H9 (cell line): ENCODE data around the gene SRSF10. TPM values are rescaled to one million over a fixed set of nuclear protein-coding genes. Genes with fewer than 3 reads are reported as not detected.

ENCODE experiments used
- DNase-seq: peaks from one replicate; pipeline ENCODE4 v3.0.0-alpha.2; 2017
- H2AFZ ChIP-seq: one replicate; pipeline ENCODE4 v1.6.1; 2013; ENCODE audit warnings: mild to moderate bottlenecking, low read length, control low read depth, moderate library complexity
- H2AK5ac ChIP-seq: 2 replicates; pipeline ENCODE4 v1.6.1; 2013; ENCODE audit warnings: low read length, control low read depth, mixed read lengths; ENCODE audit not compliant: insufficient read length
- H2BK120ac ChIP-seq: one replicate; pipeline ENCODE4 v1.6.1; 2013; ENCODE audit warnings: low read depth, mild to moderate bottlenecking, low read length, control low read depth, inconsistent platforms; ENCODE audit not compliant: poor library complexity, severe bottlenecking
- H2BK12ac ChIP-seq: 2 replicates; pipeline ENCODE4 v1.6.1; 2013; ENCODE audit warnings: low read length, control low read depth, mixed read lengths, low read depth; ENCODE audit not compliant: insufficient read length
- H2BK15ac ChIP-seq: 2 replicates; pipeline ENCODE4 v1.6.1; 2013; ENCODE audit warnings: low read depth, low read length, control low read depth
- H2BK20ac ChIP-seq: one replicate; pipeline ENCODE4 v1.6.1; 2013; ENCODE audit warnings: low read depth, mild to moderate bottlenecking, low read length, control low read depth, inconsistent platforms; ENCODE audit not compliant: poor library complexity, severe bottlenecking
- H2BK5ac ChIP-seq: 2 replicates; pipeline ENCODE4 v1.6.1; 2013; ENCODE audit warnings: low read length, control low read depth, mixed read lengths; ENCODE audit not compliant: insufficient read length
- H3K14ac ChIP-seq: 2 replicates; pipeline ENCODE4 v1.6.1; 2013; ENCODE audit warnings: low read length, control low read depth; ENCODE audit not compliant: insufficient read depth
- H3K18ac ChIP-seq: 2 replicates; pipeline ENCODE4 v1.6.1; 2013; ENCODE audit warnings: low read depth, mild to moderate bottlenecking, mixed read lengths, low read length, control low read depth; ENCODE audit not compliant: insufficient read length
- H3K23ac ChIP-seq: 2 replicates; pipeline ENCODE4 v1.6.1; 2013; ENCODE audit warnings: low read length, control low read depth, mixed read lengths, low read depth; ENCODE audit not compliant: insufficient read length
- H3K23me2 ChIP-seq: 2 replicates; pipeline ENCODE4 v1.6.1; 2013; ENCODE audit warnings: low read depth, mild to moderate bottlenecking, mixed read lengths, low read length, control low read depth; ENCODE audit not compliant: insufficient read length, poor library complexity, severe bottlenecking
- H3K27ac ChIP-seq: 2 replicates; pipeline ENCODE4 v1.5.1; 2013; ENCODE audit warnings: low read length, control low read depth, mixed read lengths, low read depth; ENCODE audit not compliant: insufficient read length
- H3K27me3 ChIP-seq: 2 replicates; pipeline ENCODE4 v1.6.1; 2013; ENCODE audit warnings: low read length, control low read depth, inconsistent platforms; ENCODE audit not compliant: insufficient read depth
- H3K4ac ChIP-seq: 2 replicates; pipeline ENCODE4 v1.6.1; 2013; ENCODE audit warnings: low read depth, mild to moderate bottlenecking, control low read depth, inconsistent platforms, low read length, moderate library complexity
- H3K4me1 ChIP-seq: 2 replicates; pipeline ENCODE4 v1.6.1; 2013; ENCODE audit warnings: low read length, control low read depth, inconsistent platforms; ENCODE audit not compliant: insufficient read depth
- H3K4me2 ChIP-seq: 2 replicates; pipeline ENCODE4 v1.6.1; 2013; ENCODE audit warnings: low read length, control low read depth, mixed read lengths; ENCODE audit not compliant: insufficient read length, insufficient read depth
- H3K56ac ChIP-seq: 2 replicates; pipeline ENCODE4 v1.6.1; 2013; ENCODE audit warnings: low read depth, mild to moderate bottlenecking, mixed read lengths, low read length, control low read depth; ENCODE audit not compliant: insufficient read length
- H3K79me1 ChIP-seq: 2 replicates; pipeline ENCODE4 v1.6.1; 2013; ENCODE audit warnings: low read depth, mild to moderate bottlenecking, moderate library complexity, low read length, control low read depth, inconsistent platforms; ENCODE audit not compliant: insufficient read depth, poor library complexity, severe bottlenecking
- H3K79me2 ChIP-seq: 2 replicates; pipeline ENCODE4 v1.6.1; 2013; ENCODE audit warnings: low read length, control low read depth, inconsistent platforms; ENCODE audit not compliant: insufficient read depth
- H3K9ac ChIP-seq: 2 replicates; pipeline ENCODE4 v1.6.1; 2013; ENCODE audit warnings: low read length, control low read depth, mixed read lengths; ENCODE audit not compliant: insufficient read length; ENCODE audit errors: extremely low read depth
- H3K9me3 ChIP-seq: one replicate; pipeline ENCODE4 v1.6.1; 2013; ENCODE audit warnings: low read depth, low read length, inconsistent platforms; ENCODE audit not compliant: control insufficient read depth
- H3T11ph ChIP-seq: one replicate; pipeline ENCODE4 v1.6.1; 2013; ENCODE audit warnings: mild to moderate bottlenecking, low read length, control low read depth, inconsistent platforms
- H4K20me1 ChIP-seq: one replicate; pipeline ENCODE4 v1.6.1; 2013; ENCODE audit not compliant: control insufficient read depth, insufficient read length, insufficient read depth
- H4K5ac ChIP-seq: 2 replicates; pipeline ENCODE4 v1.6.1; 2013; ENCODE audit warnings: low read depth, mild to moderate bottlenecking, mixed read lengths, low read length, control low read depth; ENCODE audit not compliant: insufficient read length
- H4K8ac ChIP-seq: replicated peaks from 2 replicates; pipeline ENCODE4 v1.6.1; 2013; ENCODE audit warnings: low read length, control low read depth, mixed read lengths, low read depth; ENCODE audit not compliant: insufficient read length
- H4K91ac ChIP-seq: 2 replicates; pipeline ENCODE4 v1.6.1; 2013; ENCODE audit warnings: low read depth, mild to moderate bottlenecking, moderate library complexity, mixed read lengths, low read length, control low read depth; ENCODE audit not compliant: insufficient read length
- H3K27ac Mint-ChIP-seq, 3 experiments: 2 replicates in 2 of 3; 3 replicates in 1 of 3; pipeline ENCODE4 v1.8.0; 2020 to 2021; ENCODE audit warnings: mixed read lengths in 3 of 3, mild to moderate bottlenecking in 1 of 3, moderate library complexity in 1 of 3
- H3K27me3 Mint-ChIP-seq: 2 replicates; pipeline ENCODE4 v1.8.0; 2021; ENCODE audit warnings: low read depth, mild to moderate bottlenecking, moderate library complexity, mixed read lengths
- H3K36me3 Mint-ChIP-seq, 3 experiments: 2 replicates in 2 of 3; 3 replicates in 1 of 3; pipeline ENCODE4 v1.8.0; 2020 to 2021; ENCODE audit warnings: low read depth in 3 of 3, mixed read lengths in 3 of 3; ENCODE audit not compliant: insufficient read depth in 1 of 3
- H3K4me1 Mint-ChIP-seq, 2 experiments: 2 replicates each; pipeline ENCODE4 v1.8.0; 2020; ENCODE audit warnings: mixed read lengths in 2 of 2
- H3K4me3 Mint-ChIP-seq, 2 experiments: 2 replicates in 1 of 2; 3 replicates in 1 of 2; pipeline ENCODE4 v1.8.0; 2020 to 2021; ENCODE audit warnings: mild to moderate bottlenecking in 2 of 2, mixed read lengths in 2 of 2, moderate library complexity in 1 of 2
- H3K9me3 Mint-ChIP-seq, 2 experiments: 2 replicates in 1 of 2; 3 replicates in 1 of 2; pipeline ENCODE4 v1.8.0; 2020; ENCODE audit warnings: mild to moderate bottlenecking in 2 of 2, mixed read lengths in 2 of 2, moderate library complexity in 1 of 2
- CTCF ChIP-seq: fragments of 200-600 bp; sonication (generic); conservative IDR thresholded peaks from 3 replicates; pipeline ENCODE4 v1.8.0; 2021; ENCODE audit warnings: antibody characterized with exemption, mild to moderate bottlenecking
- WGBS: extraction: QIAGEN DNeasy Blood & Tissue Kit; methylation state at CpG from one replicate; pipeline ENCODE4 v1.1.7; 2013; ENCODE audit warnings: missing lambda C conversion rate, low lambda C conversion rate, mixed read lengths; ENCODE audit not compliant: insufficient read length; ENCODE audit errors: extremely low coverage; 5-methylcytosine and 5-hydroxymethylcytosine counted together
- total RNA-seq: library from RNA; stranded (reverse); gene quantifications from 2 replicates; pipeline ENCODE4 v1.2.1, GENCODE V29; 2021

The SRSF10 gene
- total RNA-seq, 1 experiment from 2014 or later: 238 TPM

GRCh38 chr1:24005163-24005562 lies 25.0 kb upstream of the SRSF10 start:
- H3K18ac ChIP-seq: no peak overlapping the region
- H3K79me1 ChIP-seq: no peaks in the 10 kb centered on the region
- no peak overlapping the region for H2BK15ac ChIP-seq
- H2BK12ac ChIP-seq: no peak overlapping the region
- H3K9ac ChIP-seq: no peak overlapping the region
- H3K4me2 ChIP-seq: no peak overlapping the region
- no peak overlapping the region for H4K8ac ChIP-seq
- no peaks in the 10 kb centered on the region for H4K20me1 ChIP-seq
- H3K27me3 ChIP-seq: no peaks in the 10 kb centered on the region
- no peaks in the 10 kb centered on the region; the same call in 1 of the 2 replicates for H3K79me2 ChIP-seq
- no peak overlapping the region for H3K14ac ChIP-seq
- no peak for TF ChIP-seq CTCF
- H3K36me3 Mint-ChIP-seq: no peaks in the 10 kb centered on the region
- H3K4me3 Mint-ChIP-seq: no peak overlapping the region
- H3K56ac ChIP-seq: no peak overlapping the region
- H3K27ac ChIP-seq: no peak overlapping the region
- H3K9me3 Mint-ChIP-seq: no peaks in the 10 kb centered on the region; a peak in 1 of 5 replicates
- no peaks in the 10 kb centered on the region for H3K23me2 ChIP-seq
- peak overlapping the region in 1 of 3 experiments; percentile 86; a peak in 1 of 7 replicates for H3K27ac Mint-ChIP-seq
- no peak overlapping the region for H2BK120ac ChIP-seq
- H2AK5ac ChIP-seq: no peak overlapping the region
- H3K4ac ChIP-seq: no peak overlapping the region
- peaks cover 44 to 45% of the 10 kb centered on the region in 2 experiments for H3K4me1 Mint-ChIP-seq
- peaks cover 12% of the 10 kb centered on the region; the same call in 1 of the 2 replicates for H3K4me1 ChIP-seq
- H3K23ac ChIP-seq: no peak overlapping the region
- DNase-seq: no peak
- H2BK5ac ChIP-seq: no peak overlapping the region
- H3T11ph ChIP-seq: no peak overlapping the region
- no peaks in the 10 kb centered on the region; the same call in 1 of the 2 replicates for H3K27me3 Mint-ChIP-seq
- WGBS: no CpG with 5 or more reads among the region's 3 CpGs
- H4K5ac ChIP-seq: no peak overlapping the region
- H2AFZ ChIP-seq: no peak overlapping the region
- no peaks in the 10 kb centered on the region for H3K9me3 ChIP-seq
- no peak overlapping the region for H4K91ac ChIP-seq
- no peak overlapping the region for H2BK20ac ChIP-seq
